ENCODE results near the gene APOBEC4.
"Not testable (repeated sequence)": the region's sequence is repeated elsewhere in the genome, so short reads cannot be mapped to it uniquely, and the experiment has no call there.

Gene APOBEC4
- total RNA-seq: 0 to 0.27 (median 0.08) reads per million in 4 donors

- DNase-seq: no peak
These were observed at the start of gene APOBEC4 for GRCh38 chr1:183652547-183653461. Gene APOBEC4 (minus strand): TSS chr1:183653316. CDS start chr1:183648781, 4,535 bp downstream.

- no peak for DNase-seq
These were observed 49.7 kb upstream of the APOBEC4 start for GRCh38 chr1:183702813-183703198.

- no peak for DNase-seq
These were observed 49.1 kb upstream of the APOBEC4 start for GRCh38 chr1:183702087-183702812.

GRCh38 chr1:183699616-183700160 lies 46.6 kb upstream of the APOBEC4 start:
- DNase-seq: no peak

- no peak for DNase-seq
These were observed 44.9 kb upstream of the APOBEC4 start for GRCh38 chr1:183697814-183698590.

- no peak for DNase-seq
These were observed 43.9 kb upstream of the APOBEC4 start for GRCh38 chr1:183696981-183697380.

GRCh38 chr1:183694755-183695154 lies 41.6 kb upstream of the APOBEC4 start:
- no peak for DNase-seq

GRCh38 chr1:183694066-183694465 lies 41.0 kb upstream of the APOBEC4 start:
- DNase-seq: no peak

- DNase-seq: no peak
These were observed 40.4 kb upstream of the APOBEC4 start for GRCh38 chr1:183693521-183693920.

GRCh38 chr1:183689762-183690204 lies 36.7 kb upstream of the APOBEC4 start:
- no peak for DNase-seq

GRCh38 chr1:183688341-183689060 lies 35.4 kb upstream of the APOBEC4 start:
- DNase-seq: no peak

- DNase-seq: no peak
These were observed 34.6 kb upstream of the APOBEC4 start for GRCh38 chr1:183687546-183688304.

- no peak for DNase-seq
These were observed 33.1 kb upstream of the APOBEC4 start for GRCh38 chr1:183686229-183686628.

GRCh38 chr1:183685112-183685713 lies 32.1 kb upstream of the APOBEC4 start:
- DNase-seq: peak in 2 of 5 donors; percentile 10 to 48

GRCh38 chr1:183679363-183679762 lies 26.2 kb upstream of the APOBEC4 start:
- DNase-seq: not testable (repeated sequence)

GRCh38 chr1:183678819-183679218 lies 25.7 kb upstream of the APOBEC4 start:
- DNase-seq: no peak

- no peak for DNase-seq
These were observed 23.6 kb upstream of the APOBEC4 start for GRCh38 chr1:183676586-183677189.

GRCh38 chr1:183675883-183676585 lies 22.9 kb upstream of the APOBEC4 start:
- DNase-seq: no peak

GRCh38 chr1:183675381-183675780 lies 22.3 kb upstream of the APOBEC4 start:
- DNase-seq: no peak

GRCh38 chr1:183674886-183675285 lies 21.8 kb upstream of the APOBEC4 start:
- no peak for DNase-seq
